Hippocampal formation (tissue), 2 donors: ENCODE data around the gene TIGD4.

Experiments used
- DNase-seq, 2 donors: peaks; one replicate each; lab custom pipeline; 2025; lab: John Stamatoyannopoulos, UW

The TIGD4 gene

DNA sequence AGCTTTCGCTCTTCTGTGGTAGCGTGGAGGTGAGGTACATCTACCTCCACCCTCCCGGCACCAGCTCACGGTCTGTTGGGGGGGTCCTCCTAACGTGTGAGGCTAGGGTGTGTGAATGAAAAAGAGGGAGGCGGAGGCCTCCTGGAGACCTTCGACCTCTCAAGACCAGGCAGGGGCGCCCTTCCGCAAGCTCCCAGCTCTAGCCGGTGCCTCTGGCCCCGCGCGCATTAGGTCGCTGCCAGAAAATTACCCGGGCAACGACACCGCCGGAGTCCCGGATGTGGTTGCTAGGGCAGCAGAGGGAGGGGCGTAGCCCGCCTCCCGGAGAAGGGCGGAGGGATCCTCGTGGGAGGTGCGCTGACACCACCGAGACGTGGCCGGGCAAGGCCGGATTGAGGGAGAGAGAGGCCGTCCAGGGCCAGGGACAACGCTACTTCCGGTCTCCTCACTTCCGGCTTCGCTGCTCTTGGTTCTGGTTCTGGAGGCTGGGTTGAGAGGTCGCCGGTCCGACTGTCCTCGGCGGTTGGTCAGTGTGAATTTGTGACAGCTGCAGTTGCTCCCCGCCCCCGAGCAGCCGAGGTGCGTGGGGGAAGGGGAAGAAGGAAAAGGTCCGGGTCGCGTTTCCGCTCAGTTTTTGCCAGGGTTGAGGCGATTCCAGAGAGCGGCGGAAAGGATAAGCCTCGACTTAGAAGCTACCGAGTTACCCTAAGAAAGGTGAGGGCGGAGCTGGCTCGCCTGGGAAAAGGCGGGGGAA is at the start of gene TIGD4, which contains the start of gene ARFIP1:
TIGD4 (minus strand) TSS at position 218 of the 754 bp plus-strand sequence. CDS start 8,726 bp downstream, outside the sequence.
ARFIP1 (plus strand) TSS at position 442 of the 754 bp plus-strand sequence. CDS start 49,680 bp downstream, outside the sequence.
- DNase-seq: peak; percentile 98 to 99

DNA sequence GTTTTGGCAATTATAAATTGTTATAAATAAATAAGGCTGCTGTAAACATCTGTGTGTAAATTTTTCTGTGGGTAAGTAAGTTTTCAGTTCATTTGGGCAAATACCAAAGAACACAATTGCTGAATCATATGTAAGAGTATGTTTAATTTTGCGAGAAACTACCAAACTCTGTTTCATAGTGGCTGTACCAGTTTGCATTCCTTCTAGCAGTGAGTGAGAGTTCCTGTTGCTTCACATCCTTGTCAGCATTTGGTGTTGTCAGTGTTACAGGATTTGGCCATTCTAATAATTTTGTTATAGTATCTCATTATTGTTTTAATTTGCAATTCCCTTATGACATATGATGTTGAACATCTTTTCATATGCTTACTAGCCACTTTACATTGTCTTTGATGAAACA is 48.6 kb upstream of the TIGD4 start:
- DNase-seq: no peak

DNA sequence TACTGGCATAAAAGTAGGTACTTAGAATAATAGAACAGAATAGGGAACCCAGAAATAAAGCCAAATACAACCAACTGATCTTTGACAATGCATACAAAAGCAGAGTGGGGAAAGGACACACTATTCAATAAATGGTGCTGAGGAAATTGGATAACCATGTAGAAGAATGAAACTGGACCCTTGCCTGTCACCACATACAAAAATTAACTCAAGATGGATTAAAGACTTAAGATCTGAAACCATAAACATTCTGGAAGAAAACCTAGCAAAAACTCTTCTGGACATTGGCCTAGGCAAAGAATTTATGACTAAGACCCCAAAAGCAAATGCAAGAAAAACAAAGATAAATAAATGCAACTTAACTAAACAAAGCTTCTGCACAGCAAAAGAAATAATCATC is 45.8 kb upstream of the TIGD4 start:
- no peak for DNase-seq

DNA sequence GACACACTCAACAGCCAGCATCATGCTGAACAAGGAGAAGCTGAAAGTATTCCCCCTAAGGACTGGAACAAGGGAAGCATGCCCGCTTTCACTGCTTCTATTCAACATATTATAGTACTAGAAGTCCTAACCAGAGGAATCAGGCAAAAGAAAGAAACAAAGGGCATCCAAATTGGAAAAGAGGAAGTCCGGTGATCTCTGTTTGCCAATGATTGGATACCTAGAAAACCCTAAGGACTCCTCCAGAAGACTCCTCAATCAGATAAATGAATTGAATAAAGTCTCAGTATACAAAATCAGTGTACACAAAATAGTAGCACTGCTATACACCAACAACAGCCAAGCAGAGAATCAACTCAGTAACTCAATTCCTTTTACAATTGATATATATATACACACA is 45.0 kb upstream of the TIGD4 start:
- no peak for DNase-seq

DNA sequence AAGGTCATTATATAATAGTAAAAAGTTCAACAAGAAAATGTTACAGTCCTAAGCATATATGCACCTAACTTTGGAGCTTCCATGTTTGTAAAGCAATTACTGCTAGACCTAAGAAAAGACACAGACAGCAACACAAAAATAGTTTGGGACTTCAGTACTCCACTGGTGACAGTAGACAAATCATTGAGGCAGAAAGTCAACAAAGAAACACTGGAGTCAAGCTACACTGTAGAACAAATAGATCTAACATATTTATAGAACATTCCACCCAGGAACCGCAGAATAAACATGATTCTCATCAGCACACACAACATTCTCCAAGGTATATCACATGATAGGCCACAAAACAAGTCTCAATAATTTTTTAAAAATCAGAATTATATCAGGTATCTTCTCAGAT is 42.8 kb upstream of the TIGD4 start:
- DNase-seq: no peak

DNA sequence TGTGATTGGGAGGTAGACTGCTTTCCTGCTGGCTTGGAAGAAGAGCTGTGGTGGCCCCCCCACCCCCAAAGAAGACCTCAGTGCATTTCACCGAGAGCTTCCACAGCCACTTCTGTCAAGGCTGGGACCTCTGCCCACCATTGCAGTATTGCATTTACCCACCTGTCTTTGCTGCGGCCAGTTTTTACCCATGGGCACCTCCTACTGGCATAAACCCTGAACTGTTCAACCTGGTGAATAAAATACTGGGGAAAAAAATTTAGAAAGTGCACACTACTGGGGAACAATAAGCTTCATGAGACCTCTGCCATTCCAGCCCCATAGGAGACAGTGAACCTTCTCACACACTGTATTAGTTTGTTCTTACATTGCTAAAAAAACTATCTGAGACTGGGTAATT is 40.5 kb upstream of the TIGD4 start:
- DNase-seq: no peak

DNA sequence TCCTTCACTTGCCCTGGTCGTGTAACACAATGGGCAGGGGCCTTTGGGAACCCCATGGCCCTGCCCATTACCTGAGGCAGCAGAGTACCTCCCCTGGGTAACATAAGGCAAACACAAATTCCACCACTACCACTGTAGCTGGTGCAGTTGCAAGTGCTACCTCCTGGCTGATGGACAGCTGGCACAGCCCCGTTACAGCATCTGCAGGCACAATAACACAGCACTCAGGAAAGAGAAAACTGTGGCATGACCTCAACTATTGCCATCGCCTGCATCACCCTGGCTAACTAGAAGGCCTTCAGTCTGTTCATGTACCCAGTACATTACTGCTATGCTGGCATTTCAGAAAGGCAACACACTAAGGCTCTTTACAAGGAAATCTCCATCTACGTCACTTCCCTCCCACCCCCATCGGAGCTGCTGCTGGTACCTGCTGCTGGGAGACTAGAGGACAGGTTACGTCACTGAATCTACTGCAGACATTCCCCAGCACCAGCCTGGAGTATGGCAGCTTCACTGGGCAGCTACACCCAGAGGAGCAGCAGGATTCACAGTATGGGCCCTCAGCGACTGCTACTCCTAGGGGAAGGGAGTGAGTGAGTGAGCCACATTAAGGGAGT is 39.6 kb upstream of the TIGD4 start:
- no peak for DNase-seq

DNA sequence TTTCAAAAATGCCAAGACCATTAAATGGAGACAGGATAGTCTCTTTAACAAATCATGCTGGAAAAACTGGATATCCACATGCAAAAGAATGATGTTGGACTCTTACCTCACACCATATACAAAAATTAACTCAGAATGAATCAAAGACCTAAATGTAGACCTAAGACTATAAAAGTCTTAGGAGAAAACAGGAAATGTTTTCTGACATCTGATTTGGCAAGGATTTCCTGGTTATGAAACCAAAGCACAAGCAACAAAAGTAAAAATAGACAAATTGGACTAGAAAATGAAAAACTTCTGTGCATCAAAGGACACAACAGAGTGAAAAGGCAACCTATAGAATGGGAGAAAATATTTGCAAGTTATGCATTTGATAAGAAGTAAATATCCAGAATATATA is 37.8 kb upstream of the TIGD4 start:
- DNase-seq: no peak

DNA sequence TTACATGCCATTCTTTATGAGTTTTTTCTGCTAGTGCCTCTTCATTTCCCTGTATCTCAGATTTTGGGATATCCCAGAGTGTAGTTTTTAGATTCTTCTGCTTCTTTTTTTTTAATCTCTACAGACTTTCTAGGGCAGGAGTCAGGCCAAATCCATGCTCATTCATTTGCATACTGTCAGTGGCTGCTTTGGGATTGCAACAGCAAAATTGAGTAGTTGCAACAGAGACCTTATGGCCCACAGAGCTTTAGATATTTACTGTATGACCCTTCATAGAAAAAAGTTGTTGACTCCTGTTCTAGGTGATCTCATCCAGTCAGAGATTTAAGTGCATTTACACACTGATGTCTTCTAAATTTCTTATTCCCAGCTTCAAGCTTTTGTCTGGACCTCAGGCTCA is 35.5 kb upstream of the TIGD4 start:
- no peak for DNase-seq

DNA sequence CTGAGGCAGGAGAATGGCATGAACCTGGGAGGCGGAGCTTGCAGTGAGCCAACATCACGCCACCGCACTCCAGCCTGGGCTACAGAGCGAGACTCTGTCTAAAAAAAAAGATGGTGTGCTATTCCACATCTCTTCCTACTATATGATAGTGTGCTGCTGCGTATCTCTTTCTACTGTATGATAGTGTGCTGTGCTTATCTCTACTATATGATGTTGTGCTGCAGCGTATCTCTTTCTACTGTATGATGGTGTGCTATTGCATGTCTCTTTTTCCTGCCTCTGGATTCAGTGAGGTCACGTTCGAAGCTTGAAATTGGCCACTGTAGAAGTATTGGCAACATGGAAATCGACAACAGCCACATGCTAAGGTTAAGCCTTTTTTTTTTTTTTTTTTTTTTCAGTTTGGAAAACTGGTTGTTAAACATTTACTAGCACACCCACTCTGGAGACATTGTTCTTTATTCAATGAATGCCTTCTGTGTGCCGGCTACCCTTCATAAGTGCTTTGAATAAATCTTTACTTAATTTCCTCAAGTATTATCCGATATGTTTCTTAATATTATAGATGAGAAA is 31.3 kb upstream of the TIGD4 start:
- no peak for DNase-seq

DNA sequence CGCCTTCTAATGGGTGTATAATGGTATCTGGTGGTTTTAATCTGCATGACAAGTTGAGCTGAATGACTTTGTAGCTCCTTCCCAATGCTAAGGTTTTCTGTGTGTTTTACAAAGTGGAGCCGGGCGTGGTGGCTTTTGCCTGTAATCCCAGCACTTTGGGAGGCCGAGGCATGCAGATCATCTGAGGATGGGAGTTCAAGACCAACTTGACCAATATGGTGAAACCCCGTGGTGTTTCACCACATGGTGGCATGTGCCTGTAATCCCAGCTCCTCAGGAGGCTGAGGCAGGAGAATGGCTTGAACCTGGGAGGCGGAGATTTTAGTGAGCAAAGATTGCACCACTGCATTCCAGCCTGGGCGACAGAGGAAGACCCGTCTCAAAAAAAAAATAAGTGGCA is 29.1 kb upstream of the TIGD4 start:
- DNase-seq: no peak

DNA sequence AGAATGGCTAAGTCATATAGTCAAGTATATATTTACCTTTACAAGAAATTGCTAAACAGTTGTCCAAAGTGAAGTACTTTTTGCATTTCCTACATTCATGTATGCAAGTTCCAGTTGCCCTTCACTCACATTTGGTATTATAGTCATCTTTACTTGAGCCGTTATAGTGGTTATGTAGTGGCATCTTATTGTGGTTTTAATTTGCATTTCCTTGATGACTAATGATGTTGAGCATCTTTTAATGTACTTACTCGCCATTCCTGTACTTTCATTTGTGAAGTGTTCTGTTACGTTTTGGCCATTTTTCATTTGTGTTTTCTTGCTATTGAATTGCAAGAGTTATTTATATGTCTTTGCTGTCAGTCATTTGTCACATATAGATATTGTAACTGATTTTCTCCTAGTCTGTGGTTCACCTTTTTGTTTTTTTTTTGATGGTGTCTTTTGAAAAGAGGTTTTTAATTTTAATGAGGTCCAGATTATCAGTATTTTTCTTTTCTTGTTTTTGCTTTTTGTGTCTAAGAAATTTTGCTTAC is 27.8 kb upstream of the TIGD4 start:
- no peak for DNase-seq

DNA sequence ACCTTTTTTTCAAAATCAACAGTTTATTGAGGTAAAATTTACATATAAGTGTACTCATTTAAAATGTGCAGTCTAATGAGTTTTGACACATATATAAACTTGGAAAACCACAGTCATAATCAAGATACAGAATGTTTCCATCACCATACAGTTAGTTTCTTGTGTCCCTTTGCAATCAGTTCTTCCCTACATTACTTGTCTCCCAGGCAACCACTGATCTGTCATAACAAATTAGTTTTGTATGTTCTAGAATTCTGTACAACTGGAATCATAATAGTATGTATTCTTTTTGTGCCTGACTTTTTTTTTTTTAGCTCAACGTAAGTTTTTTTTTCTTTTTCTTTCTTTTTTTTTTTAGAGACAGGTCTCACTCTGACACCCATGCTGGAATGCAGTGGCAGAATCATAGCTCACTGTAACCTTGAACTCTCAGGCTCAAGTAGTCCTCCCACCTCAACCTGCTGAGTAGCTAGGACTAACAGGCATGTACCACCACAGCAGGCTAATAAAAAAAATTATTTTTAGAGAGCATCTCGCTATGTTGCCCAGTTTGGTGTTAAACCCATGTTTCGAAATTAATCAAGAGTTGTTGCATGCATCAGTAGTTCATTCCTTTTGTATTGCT is 27.1 kb upstream of the TIGD4 start:
- DNase-seq: no peak

DNA sequence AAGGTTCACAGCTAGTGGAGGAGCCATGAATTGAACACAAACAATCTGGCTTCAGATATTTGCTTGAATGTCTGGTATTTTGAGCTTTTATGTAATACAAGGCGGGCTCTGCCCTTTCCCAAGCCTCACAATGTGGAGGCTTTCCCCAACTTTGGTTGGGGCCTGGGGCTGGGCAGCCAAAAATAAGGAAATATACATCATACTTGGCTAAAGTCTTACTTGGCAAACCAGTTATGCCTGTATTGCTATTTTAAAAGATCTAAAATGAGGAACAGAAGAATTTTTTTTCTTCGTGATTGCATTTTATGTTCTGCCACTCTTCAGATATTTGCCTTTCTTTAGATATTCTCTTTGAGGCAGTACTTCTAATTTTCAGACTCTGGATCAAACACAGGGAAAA is 26.3 kb upstream of the TIGD4 start:
- no peak for DNase-seq

DNA sequence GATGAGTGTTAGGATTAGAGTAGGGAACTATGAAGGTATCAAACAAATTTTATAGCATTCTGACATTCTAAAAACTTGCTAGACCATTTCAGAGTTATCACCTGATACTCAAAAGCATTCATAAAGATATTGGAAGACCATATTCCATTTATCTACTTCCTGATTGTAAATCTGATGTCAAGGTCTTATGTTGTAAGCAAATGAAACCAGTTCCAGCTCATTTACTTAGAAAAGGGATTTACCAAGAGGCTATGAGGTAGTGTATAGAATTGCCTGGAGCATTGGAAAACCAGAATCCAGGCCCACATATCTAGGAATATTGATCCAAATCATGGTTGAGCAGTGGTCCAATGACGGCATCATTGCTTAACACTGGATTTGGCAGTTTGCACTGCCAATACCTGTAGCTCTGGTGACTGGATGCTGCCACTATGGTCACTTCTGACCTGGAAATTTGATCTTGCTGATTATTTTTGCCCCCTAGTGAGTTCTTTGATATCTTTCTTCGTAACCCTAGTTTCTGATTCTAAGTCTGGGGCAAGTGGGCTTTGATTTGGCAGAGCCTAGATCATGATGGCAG is 25.6 kb upstream of the TIGD4 start:
- no peak for DNase-seq

DNA sequence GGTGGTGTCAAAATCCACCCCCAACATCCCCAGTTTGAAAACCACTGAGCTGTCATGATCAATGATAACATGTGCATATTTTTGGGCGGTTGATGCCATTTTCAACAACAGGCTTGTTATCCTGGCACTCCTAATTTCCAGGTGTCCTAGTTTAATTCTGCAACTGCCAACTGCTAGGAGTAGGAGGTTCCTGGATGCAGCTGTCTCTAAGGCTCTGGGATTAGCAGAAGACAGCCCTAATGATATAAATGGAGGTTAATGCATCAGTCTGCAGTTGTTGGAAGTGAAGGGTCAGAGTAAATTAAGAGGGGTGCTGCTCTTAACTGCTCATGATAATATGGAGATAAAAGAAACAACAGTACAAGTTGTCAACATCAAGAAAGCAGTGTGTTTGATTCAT is 24.0 kb upstream of the TIGD4 start:
- DNase-seq: no peak

DNA sequence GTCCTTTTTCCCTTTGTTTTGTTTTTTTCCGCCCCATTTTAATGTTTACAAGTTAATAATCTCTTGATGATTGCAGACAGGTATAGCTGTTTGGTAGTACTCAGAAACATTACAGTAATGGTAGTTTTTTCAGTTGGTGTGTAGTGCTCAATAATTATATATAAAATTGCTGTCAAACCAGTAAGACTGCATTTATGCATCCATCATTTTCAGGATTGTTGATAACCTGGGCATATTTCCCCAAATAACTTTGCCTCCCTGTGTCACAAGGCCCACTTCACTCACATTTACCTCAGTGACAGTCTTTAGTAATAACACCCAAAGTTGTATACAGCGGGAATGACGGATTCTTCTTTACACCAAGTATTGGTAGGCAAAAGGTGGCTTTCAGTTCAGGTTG is 16.4 kb upstream of the TIGD4 start:
- no peak for DNase-seq

DNA sequence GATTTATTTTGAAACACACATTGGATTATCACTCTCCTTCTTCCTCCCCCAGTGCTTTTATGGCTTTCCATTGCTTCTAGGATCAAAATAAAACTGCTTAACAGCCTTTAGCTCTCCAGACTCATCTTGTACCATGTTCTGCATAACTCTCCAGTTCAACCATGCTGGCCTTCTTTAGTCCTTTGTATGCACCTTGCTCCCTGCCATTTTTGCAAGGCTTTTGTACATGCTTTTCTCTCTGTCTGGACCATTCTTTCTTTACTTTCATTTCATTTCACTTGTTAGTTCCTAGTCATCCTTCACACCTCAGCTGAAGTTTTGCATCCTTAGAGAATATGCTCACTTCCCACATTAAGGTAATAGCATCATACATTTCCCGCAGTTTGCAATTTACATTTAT is 7.1 kb upstream of the TIGD4 start:
- no peak for DNase-seq

DNA sequence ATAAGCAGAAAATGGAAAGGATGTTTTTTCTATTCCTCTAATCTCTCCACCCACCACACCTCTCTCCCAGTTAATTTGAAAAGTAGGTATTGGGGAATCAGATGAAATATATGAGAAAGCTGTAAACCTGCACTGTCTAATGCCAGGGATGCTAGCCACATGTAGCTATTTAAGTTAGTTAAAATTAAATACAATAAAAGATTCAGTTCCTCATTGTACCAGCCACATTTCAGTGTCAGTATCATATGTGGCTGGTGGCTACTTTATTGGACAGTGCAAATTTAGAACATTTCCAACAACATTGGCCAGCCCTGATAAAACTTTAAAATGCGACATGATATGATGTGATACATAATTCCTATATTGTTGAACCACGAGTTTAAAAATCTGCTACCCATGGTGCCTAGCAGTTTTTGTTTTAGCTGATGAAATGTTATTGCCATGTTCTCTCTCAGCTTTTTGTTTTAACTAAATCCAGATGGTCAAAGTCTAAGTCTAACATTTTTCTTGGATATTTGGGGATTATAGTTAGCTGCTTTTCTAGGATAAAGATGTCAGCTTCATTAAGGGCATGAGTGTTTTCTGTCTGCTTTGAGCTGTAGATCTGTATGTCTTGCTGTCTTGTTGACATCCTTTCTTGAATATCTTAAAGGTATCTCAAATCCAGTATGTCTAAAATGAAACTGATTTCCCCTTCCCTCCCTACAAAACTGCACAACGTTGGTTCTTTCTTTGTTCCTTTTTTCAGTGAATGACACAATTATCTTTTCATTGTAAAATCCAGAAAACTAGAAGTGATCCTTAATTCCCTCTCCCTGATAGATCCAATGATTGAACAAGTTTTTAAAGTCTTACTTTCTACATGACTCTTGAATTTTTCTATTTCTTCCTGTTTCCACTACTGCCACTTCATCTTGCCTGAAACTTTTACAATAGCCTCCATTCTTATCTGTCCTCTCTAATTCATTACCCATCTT is 6.4 kb upstream of the TIGD4 start:
- DNase-seq: no peak

DNA sequence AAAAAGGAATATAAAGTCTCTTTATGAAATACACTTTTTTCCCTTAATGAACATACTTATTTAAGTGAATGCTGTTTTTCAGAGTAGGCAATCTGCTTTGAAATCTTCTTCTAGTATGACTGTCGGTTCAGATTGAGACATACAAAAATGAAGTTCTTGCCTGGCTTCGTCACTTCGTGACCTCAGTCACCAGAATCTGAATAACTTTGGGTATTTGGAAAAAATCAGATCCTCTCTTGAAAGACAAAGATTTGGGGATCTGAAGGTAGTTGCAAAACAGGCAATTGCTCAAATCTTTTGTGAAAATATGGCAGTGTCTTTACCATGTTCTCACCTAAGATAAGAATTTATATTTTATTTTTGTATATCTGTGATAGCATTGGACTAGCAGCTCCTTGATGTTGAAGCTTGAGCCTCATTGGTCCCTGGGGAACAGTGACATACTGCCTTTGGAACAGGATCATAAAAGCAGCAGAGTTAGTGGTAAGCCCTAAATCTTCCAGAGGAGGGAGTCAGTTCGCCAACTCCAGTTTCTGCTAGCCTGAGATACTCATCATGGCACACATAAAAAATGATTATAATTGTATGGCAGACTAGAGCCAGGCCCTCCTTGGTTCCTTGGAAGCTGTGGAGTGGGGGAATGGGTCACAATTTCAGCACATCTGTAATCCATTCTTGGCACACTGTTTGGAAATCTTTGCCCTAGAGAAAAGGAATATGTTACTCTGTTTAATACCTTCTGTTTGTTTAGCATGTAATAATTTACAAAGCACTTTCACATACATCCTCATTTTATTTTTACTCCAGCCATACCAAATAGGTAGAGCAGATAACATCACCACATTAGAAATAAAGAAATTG is 5.2 kb upstream of the TIGD4 start:
- DNase-seq: no peak
